Cardiac muscle cell (in vitro differentiated cells and primary cell): Measurements from ENCODE around the gene DLD. TPM values are rescaled to one million over a fixed set of nuclear protein-coding genes. Genes with fewer than 3 reads are reported as not detected.
"Not testable (repeated sequence)": the region's sequence is repeated elsewhere in the genome, so short reads cannot be mapped to it uniquely, and the experiment has no call there.

Source experiments
- DNase-seq, 2 donors: peaks; one replicate each; pipeline versions ENCODE4 v3.0.0 to v3.0.0-alpha.2; 2010 to 2017; ENCODE audit warnings: low read depth in 1 of 2, low spot score in 1 of 2
- H3K27ac ChIP-seq: fragments of 200-600 bp; sonication (generic); 2 replicates; pipeline ENCODE4 v1.5.1; 2016
- H3K27me3 ChIP-seq: fragments of 200-600 bp; sonication (generic); 2 replicates; pipeline ENCODE4 v1.6.0; 2016; ENCODE audit warnings: control low read depth
- H3K36me3 ChIP-seq: fragments of 200-600 bp; sonication (generic); 2 replicates; pipeline ENCODE4 v1.5.1; 2016; ENCODE audit warnings: control low read depth
- H3K4me1 ChIP-seq: fragments of 200-600 bp; sonication (generic); 2 replicates; pipeline ENCODE4 v1.8.1; 2017; ENCODE audit warnings: low read depth, mild to moderate bottlenecking, mixed run types
- H3K4me3 ChIP-seq: fragments of 200-600 bp; sonication (generic); 2 replicates; pipeline ENCODE4 v1.5.1; 2016; ENCODE audit warnings: mild to moderate bottlenecking
- H3K9me3 ChIP-seq: fragments of 200-600 bp; sonication (generic); 2 replicates; pipeline ENCODE4 v1.5.1; 2017; ENCODE audit warnings: low read depth, mild to moderate bottlenecking, control low read depth
- polyA plus RNA-seq: library from polyadenylated mRNA; unstranded; fragments of >200 nt; fragmentation: Nextera tagmentation; extraction: Ambion mirVana; gene quantifications from 2 replicates; pipeline ENCODE4 v1.2.1, GENCODE V29; 2016
- total RNA-seq: library from RNA; depleted of rRNA; stranded (reverse); fragments of >200 nt; gene quantifications from 2 replicates; pipeline ENCODE4 v1.2.3, GENCODE V29; 2016
- TF ChIP-seq, protein P1 (sequence below): IDR thresholded peaks from 2 replicates; pipeline ENCODE4 v1.5.1; 2012; ENCODE audit warnings: low read depth, mild to moderate bottlenecking, low read length

Gene DLD
- total and polyA plus RNA-seq, 2 experiments from 2014 or later = 199 to 250 TPM

- H3K27ac ChIP-seq = no peak overlapping the region
- H3K9me3 ChIP-seq = no peaks in the 10 kb centered on the region
- no peaks in the 10 kb centered on the region for H3K36me3 ChIP-seq
- H3K4me1 ChIP-seq = no peaks in the 10 kb centered on the region
- TF ChIP-seq, protein P1, sequence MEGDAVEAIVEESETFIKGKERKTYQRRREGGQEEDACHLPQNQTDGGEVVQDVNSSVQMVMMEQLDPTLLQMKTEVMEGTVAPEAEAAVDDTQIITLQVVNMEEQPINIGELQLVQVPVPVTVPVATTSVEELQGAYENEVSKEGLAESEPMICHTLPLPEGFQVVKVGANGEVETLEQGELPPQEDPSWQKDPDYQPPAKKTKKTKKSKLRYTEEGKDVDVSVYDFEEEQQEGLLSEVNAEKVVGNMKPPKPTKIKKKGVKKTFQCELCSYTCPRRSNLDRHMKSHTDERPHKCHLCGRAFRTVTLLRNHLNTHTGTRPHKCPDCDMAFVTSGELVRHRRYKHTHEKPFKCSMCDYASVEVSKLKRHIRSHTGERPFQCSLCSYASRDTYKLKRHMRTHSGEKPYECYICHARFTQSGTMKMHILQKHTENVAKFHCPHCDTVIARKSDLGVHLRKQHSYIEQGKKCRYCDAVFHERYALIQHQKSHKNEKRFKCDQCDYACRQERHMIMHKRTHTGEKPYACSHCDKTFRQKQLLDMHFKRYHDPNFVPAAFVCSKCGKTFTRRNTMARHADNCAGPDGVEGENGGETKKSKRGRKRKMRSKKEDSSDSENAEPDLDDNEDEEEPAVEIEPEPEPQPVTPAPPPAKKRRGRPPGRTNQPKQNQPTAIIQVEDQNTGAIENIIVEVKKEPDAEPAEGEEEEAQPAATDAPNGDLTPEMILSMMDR = no peak
- no peaks in the 10 kb centered on the region for H3K27me3 ChIP-seq
- no peak for DNase-seq
- H3K4me3 ChIP-seq = no peak overlapping the region
These were observed 13.1 kb upstream of the DLD start for GRCh38 chr7:107877731-107878382.

- TF ChIP-seq, protein P1 = no peak
These were observed 12.3 kb upstream of the DLD start for GRCh38 chr7:107878636-107879035.

DNA sequence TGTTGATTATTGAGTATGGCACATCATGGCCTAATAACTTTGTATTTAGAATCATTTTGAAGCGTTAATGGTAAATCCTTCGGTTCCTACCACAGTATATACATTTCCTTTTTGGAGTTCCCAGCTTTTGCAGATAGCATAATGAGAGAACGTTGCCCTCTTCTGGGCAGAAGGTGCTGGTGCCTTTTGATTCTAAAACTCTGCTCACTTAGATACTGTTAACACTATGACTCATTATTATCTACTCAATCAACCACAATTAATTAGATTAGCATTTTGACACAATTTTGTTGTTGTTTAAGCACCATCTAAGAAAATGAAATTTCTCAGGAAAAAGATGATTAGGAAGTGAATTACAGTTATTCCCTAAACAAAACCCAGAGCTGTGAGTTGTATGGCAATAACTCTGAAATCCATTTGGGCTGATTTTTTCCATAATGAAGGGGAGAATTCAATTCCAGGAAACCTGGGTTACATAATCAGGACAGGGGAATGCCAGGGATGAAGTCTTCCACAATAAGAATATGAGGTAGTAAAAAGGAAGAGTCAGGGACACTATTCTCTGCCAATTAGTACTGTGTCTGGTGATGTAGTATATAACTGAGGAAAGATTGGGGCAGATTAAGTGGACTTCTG is 11.5 kb upstream of the DLD start:
- Histone ChIP-seq H3K36me3 (no peaks in the 10 kb centered on the region), H3K27me3 (peaks cover 2% of the 10 kb centered on the region), H3K27ac (no peak overlapping the region), H3K4me3 (no peak overlapping the region), H3K9me3 (no peaks in the 10 kb centered on the region), H3K4me1 (no peaks in the 10 kb centered on the region)
- TF ChIP-seq, protein P1 = peak; percentile 82
- DNase-seq = peak; percentile 65 to 73

More at GRCh38 chr7:107878636-107879035, 12.3 kb upstream of the DLD start:
- no peaks in the 10 kb centered on the region for H3K4me1 ChIP-seq
- no peak overlapping the region for H3K27ac ChIP-seq
- H3K4me3 ChIP-seq = no peak overlapping the region
- H3K36me3 ChIP-seq = no peaks in the 10 kb centered on the region
- no peaks in the 10 kb centered on the region for H3K27me3 ChIP-seq
- H3K9me3 ChIP-seq = no peaks in the 10 kb centered on the region
- DNase-seq = no peak

- DNase-seq = no peak
- no peaks in the 10 kb centered on the region for H3K4me1 ChIP-seq
- H3K27me3 ChIP-seq = peaks cover 19% of the 10 kb centered on the region
- no peak overlapping the region for H3K4me3 ChIP-seq
- no peak overlapping the region for H3K27ac ChIP-seq
- TF ChIP-seq, protein P1 = no peak
- H3K36me3 ChIP-seq = no peaks in the 10 kb centered on the region
- no peaks in the 10 kb centered on the region for H3K9me3 ChIP-seq
These were observed 8.2 kb upstream of the DLD start for GRCh38 chr7:107882766-107883165.

DNA sequence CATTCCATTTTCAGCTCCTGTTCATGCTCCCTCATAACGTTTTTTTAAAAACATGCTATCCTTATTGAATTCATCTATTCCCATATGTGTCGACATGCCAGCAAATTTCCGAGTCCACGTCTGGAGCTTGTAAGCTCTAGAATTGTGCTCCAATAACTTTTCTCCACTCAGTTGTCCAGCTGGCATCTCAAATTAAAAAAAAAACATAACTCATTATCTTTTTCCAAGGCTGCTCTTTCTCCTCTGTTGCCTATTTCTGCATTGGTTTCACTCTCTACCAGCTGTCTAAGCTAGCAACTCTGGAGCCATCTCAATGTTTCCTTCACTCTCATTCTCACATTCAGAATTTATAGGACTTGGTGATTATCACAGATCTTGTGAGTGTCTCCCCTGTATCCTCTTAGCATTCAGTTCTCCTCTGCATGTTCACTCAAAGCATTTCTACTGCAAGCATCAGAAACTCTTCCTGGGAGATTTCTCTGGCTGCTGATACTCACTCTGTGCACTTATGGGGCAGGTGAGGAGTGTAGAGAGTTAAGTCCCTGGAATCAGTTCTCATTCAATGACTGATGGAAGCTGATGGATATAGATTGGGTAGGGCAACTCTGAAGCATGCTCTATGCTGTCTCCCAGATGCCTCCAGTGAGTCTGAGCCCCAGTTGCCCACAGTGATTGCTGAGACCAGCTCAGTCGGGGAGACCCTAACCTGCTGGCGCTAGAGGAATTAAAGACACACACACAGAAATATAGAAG is 6.7 kb upstream of the DLD start:
- TF ChIP-seq, protein P1 = no peak
- no peaks in the 10 kb centered on the region for H3K36me3 ChIP-seq
- H3K27me3 ChIP-seq = peaks cover 19% of the 10 kb centered on the region
- H3K27ac ChIP-seq = no peak overlapping the region
- H3K4me1 ChIP-seq = no peaks in the 10 kb centered on the region
- no peak overlapping the region for H3K4me3 ChIP-seq
- no peak for DNase-seq
- H3K9me3 ChIP-seq = no peaks in the 10 kb centered on the region

- DNase-seq, H3K27ac ChIP-seq: not testable (repeated sequence)
These were observed 3.2 kb upstream of the DLD start for GRCh38 chr7:107887827-107888226.

More at GRCh38 chr7:107887827-107888226, 3.2 kb upstream of the DLD start:
- peaks cover 19% of the 10 kb centered on the region for H3K27me3 ChIP-seq
- not testable (repeated sequence) for H3K4me1 ChIP-seq, H3K9me3 ChIP-seq, H3K36me3 ChIP-seq, H3K4me3 ChIP-seq
